ENCODE data around the gene ALMS1. TPM values are rescaled to one million over a fixed set of nuclear protein-coding genes. Genes with fewer than 3 reads are reported as not detected.
"Not testable (repeated sequence)": the region's sequence is repeated elsewhere in the genome, so short reads cannot be mapped to it uniquely, and the experiment has no call there.

ALMS1 gene
- total RNA-seq, 5 donors from 2014 or later (not counting 1 experiment from before 2014, with no cell fraction given) = 25.1 to 31.1 (median 27.3) TPM

- ATAC-seq (replicated peaks in 1 of 4) (no peak), DNase-seq (no peak)
- H3K36me3 Mint-ChIP-seq = peaks cover 6% of the 10 kb centered on the region
- no peak within 1 kb of the TSS for H3K27ac Mint-ChIP-seq
- Histone ChIP-seq H3K4me1 (ENCODE audit: control insufficient read depth in 1 of 2, extremely low read depth in 1 of 2, insufficient read depth in 2 of 2, low read length in 2 of 2) (no peaks in the 10 kb centered on the region), H3K4me3 (ENCODE audit: control insufficient read depth in 1 of 2, extremely low read depth in 1 of 2, low read length in 1 of 2) (no peak within 1 kb of the TSS), H3K9me3 (no peaks in the 10 kb centered on the region), H3K27me3 (replicated peaks in 1 of 2; ENCODE audit: control insufficient read depth in 2 of 2, extremely low read depth in 1 of 2, insufficient read depth in 2 of 2, low read length in 1 of 2) (peaks cover 0 to 17% of the 10 kb centered on the region in 2 experiments), H3K27ac (ENCODE audit: low read length) (no peak within 1 kb of the TSS), H3K36me3 (ENCODE audit: control insufficient read depth in 2 of 2, extremely low read depth in 1 of 2, insufficient read depth in 1 of 2, low read length in 1 of 2) (no peaks in the 10 kb centered on the region)
- peaks cover 24 to 27% of the 10 kb centered on the region in 2 donors for H3K27me3 Mint-ChIP-seq
- H3K9me3 Mint-ChIP-seq = peaks cover 0 to 9% (median 4%) of the 10 kb centered on the region in 3 donors
- H3K4me3 Mint-ChIP-seq = no peak within 1 kb of the TSS
- POLR2A ChIA-PET = no interaction called here
- CTCF ChIA-PET = no interaction called here
- WGBS (ENCODE audit: insufficient coverage) = 74% methylated on average over 10 of the region's 13 CpGs
- H3K4me1 Mint-ChIP-seq = no peaks in the 10 kb centered on the region
Observed at GRCh38 chr2:73642338-73643018, 256.8 kb downstream of the ALMS1 start, which contains the start of gene NAT8. TSS of gene NAT8 (minus strand) at chr2:73642422. CDS start at chr2:73641628, 794 bp downstream.

DNA sequence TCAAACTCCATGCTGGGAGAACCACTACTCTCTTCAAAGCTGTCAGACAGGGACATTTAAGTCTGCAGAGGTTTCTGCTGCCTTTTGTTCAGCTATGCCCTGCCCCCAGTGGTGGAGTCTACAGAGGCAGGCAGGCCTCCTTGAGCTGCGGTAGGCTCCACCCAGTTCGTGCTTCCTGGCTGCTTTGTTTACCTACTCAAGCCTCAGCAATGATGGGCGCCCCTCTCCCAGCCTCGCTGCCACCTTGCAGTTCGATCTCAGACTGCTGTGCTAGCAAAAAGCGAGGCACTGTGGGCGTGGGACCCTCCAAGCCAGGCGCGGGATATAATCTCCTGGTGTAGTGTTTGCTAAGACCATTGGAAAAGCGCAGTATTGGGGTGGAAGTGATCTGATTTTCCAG lies 262.1 kb downstream of the ALMS1 start:
- H3K4me3 ChIP-seq (ENCODE audit: control insufficient read depth in 1 of 2, extremely low read depth in 1 of 2, low read length in 1 of 2); H3K27ac ChIP-seq (ENCODE audit: low read length); H3K4me1 ChIP-seq (ENCODE audit: control insufficient read depth in 1 of 2, extremely low read depth in 1 of 2, insufficient read depth in 2 of 2, low read length in 2 of 2); DNase-seq; CTCF ChIA-PET; H3K4me3 Mint-ChIP-seq; H3K9me3 ChIP-seq; ATAC-seq (replicated peaks in 1 of 4); H3K4me1 Mint-ChIP-seq; H3K36me3 Mint-ChIP-seq; H3K27ac Mint-ChIP-seq; H3K27me3 ChIP-seq (replicated peaks in 1 of 2; ENCODE audit: control insufficient read depth in 2 of 2, extremely low read depth in 1 of 2, insufficient read depth in 2 of 2, low read length in 1 of 2); POLR2A ChIA-PET; H3K9me3 Mint-ChIP-seq; H3K36me3 ChIP-seq (ENCODE audit: control insufficient read depth in 2 of 2, extremely low read depth in 1 of 2, insufficient read depth in 1 of 2, low read length in 1 of 2): not testable (repeated sequence)
- peaks cover 11 to 27% of the 10 kb centered on the region in 2 donors for H3K27me3 Mint-ChIP-seq
- 80% methylated on average over 7 of the region's 10 CpGs for WGBS (ENCODE audit: insufficient coverage)

DNA sequence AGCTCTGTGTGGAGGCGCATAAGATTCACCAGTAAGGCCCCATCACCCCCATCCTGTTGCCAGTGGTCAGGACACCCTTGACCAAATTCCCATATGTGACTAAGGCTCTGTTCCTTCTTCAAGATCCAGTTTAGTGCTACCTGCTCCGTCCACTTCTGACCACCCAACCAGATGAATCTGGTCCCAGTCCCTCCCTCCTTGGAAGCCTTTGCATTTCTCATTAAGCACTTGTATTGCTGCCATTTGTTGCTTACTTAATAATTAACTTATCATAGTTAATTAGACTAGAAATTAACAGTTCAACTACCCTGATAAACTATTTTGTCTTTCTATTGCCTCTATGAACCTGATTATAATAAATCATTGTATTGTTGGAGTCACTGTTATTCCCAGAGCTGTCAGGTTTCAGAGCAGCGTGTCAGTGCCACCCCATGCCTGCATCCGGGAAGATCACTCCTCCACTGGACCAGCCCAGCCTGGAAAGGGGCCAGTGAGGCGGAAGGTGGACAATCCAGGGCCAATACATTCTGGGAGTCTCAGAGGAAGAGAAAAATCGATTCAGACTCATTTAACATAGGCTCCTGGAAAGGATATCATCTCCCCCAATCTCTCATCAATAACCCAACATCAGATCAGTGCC lies 266.1 kb downstream of the ALMS1 start:
- Histone ChIP-seq H3K27me3 (replicated peaks in 1 of 2; ENCODE audit: control insufficient read depth in 2 of 2, extremely low read depth in 1 of 2, insufficient read depth in 2 of 2, low read length in 1 of 2) (no peaks in the 10 kb centered on the region), H3K4me1 (ENCODE audit: control insufficient read depth in 1 of 2, extremely low read depth in 1 of 2, insufficient read depth in 2 of 2, low read length in 2 of 2) (no peaks in the 10 kb centered on the region), H3K36me3 (ENCODE audit: control insufficient read depth in 2 of 2, extremely low read depth in 1 of 2, insufficient read depth in 1 of 2, low read length in 1 of 2) (no peaks in the 10 kb centered on the region), H3K27ac (ENCODE audit: low read length) (no peak overlapping the region), H3K9me3 (no peaks in the 10 kb centered on the region), H3K4me3 (ENCODE audit: control insufficient read depth in 1 of 2, extremely low read depth in 1 of 2, low read length in 1 of 2) (no peak overlapping the region)
- 100% methylated on average over 1 of the region's 6 CpGs for WGBS (ENCODE audit: insufficient coverage)
- no peak overlapping the region for H3K4me3 Mint-ChIP-seq
- H3K27me3 Mint-ChIP-seq = peaks cover 0 to 10% of the 10 kb centered on the region in 2 donors
- no peaks in the 10 kb centered on the region for H3K9me3 Mint-ChIP-seq
- no peak for DNase-seq
- no peak overlapping the region for H3K27ac Mint-ChIP-seq
- peaks cover 6% of the 10 kb centered on the region for H3K36me3 Mint-ChIP-seq
- POLR2A ChIA-PET = no interaction called here
- H3K4me1 Mint-ChIP-seq = no peaks in the 10 kb centered on the region
- CTCF ChIA-PET = no interaction called here
- no peak for ATAC-seq (replicated peaks in 1 of 4)

DNA sequence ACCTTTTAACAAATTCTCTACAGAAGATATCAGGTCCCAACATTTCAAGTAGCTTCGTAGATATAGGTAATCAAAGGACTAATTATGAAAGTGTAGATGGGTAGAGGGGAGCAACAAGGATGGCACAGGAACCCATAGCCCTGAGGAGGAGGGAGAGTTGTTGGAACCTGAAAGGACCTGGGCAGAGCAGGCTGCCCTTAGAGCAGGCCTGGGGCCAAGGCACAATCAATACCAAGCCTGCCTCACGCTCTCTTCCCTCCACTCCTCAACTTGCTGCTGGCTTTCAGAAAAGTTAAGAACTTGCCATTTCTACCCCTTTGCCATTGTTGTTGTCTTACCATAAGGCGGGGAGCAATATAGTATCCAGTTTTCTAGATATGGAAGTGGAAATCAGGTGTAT lies 266.7 kb downstream of the ALMS1 start:
- Histone ChIP-seq H3K4me3 (ENCODE audit: control insufficient read depth in 1 of 2, extremely low read depth in 1 of 2, low read length in 1 of 2) (no peak overlapping the region), H3K4me1 (ENCODE audit: control insufficient read depth in 1 of 2, extremely low read depth in 1 of 2, insufficient read depth in 2 of 2, low read length in 2 of 2) (no peaks in the 10 kb centered on the region), H3K36me3 (ENCODE audit: control insufficient read depth in 2 of 2, extremely low read depth in 1 of 2, insufficient read depth in 1 of 2, low read length in 1 of 2) (no peaks in the 10 kb centered on the region), H3K27me3 (replicated peaks in 1 of 2; ENCODE audit: control insufficient read depth in 2 of 2, extremely low read depth in 1 of 2, insufficient read depth in 2 of 2, low read length in 1 of 2) (no peaks in the 10 kb centered on the region), H3K9me3 (no peaks in the 10 kb centered on the region), H3K27ac (ENCODE audit: low read length) (no peak overlapping the region)
- ChIA-PET POLR2A (no interaction called here), CTCF (no interaction called here)
- Mint-ChIP-seq H3K27ac (no peak overlapping the region), H3K9me3 (no peaks in the 10 kb centered on the region), H3K27me3 (peaks cover 0 to 5% of the 10 kb centered on the region in 2 donors), H3K4me1 (no peaks in the 10 kb centered on the region), H3K36me3 (peaks cover 4% of the 10 kb centered on the region), H3K4me3 (no peak overlapping the region)
- DNase-seq (no peak), ATAC-seq (replicated peaks in 1 of 4) (no peak)
- WGBS (ENCODE audit: insufficient coverage) = no CpG with 5 or more reads among the region's 3 CpGs

DNA sequence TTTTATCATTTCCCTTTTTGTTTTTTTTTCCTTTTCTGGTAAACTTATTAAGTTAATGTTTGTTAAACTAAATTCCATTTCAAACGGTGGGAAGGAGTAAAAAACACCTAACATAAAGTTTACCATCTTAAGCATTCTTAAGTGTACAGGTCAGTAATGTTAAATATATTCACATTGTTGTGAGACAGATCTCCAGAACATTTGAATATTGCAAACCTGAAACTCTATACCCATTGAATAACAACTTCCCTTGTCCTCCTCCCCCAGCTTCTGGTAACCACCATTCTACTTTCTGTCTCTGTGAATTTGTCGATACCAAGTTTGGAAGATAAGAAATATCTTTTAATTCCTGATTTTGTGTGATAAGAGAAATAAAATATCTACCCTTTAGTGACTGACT lies 268.5 kb downstream of the ALMS1 start:
- no peak overlapping the region for H3K27ac Mint-ChIP-seq
- H3K9me3 ChIP-seq = no peaks in the 10 kb centered on the region
- H3K4me3 ChIP-seq (ENCODE audit: control insufficient read depth in 1 of 2, extremely low read depth in 1 of 2, low read length in 1 of 2) = no peak overlapping the region
- H3K9me3 Mint-ChIP-seq = peaks cover 0 to 2% (median 1%) of the 10 kb centered on the region in 3 donors
- no peaks in the 10 kb centered on the region for H3K27me3 ChIP-seq (replicated peaks in 1 of 2; ENCODE audit: control insufficient read depth in 2 of 2, extremely low read depth in 1 of 2, insufficient read depth in 2 of 2, low read length in 1 of 2)
- ATAC-seq (replicated peaks in 1 of 4) (no peak), DNase-seq (no peak)
- H3K4me3 Mint-ChIP-seq = no peak overlapping the region
- CTCF ChIA-PET = no interaction called here
- no peaks in the 10 kb centered on the region for H3K36me3 ChIP-seq (ENCODE audit: control insufficient read depth in 2 of 2, extremely low read depth in 1 of 2, insufficient read depth in 1 of 2, low read length in 1 of 2)
- no peaks in the 10 kb centered on the region for H3K36me3 Mint-ChIP-seq
- no peak overlapping the region for H3K27ac ChIP-seq (ENCODE audit: low read length)
- WGBS (ENCODE audit: insufficient coverage) = no CpG with 5 or more reads among the region's 2 CpGs
- H3K27me3 Mint-ChIP-seq = peaks cover 0 to 2% of the 10 kb centered on the region in 2 donors
- H3K4me1 ChIP-seq (ENCODE audit: control insufficient read depth in 1 of 2, extremely low read depth in 1 of 2, insufficient read depth in 2 of 2, low read length in 2 of 2) = no peaks in the 10 kb centered on the region
- H3K4me1 Mint-ChIP-seq = no peaks in the 10 kb centered on the region
- POLR2A ChIA-PET = no interaction called here

Other genes starting within 250 kb of the ALMS1 start
- gene NOTO, start 183.3 kb upstream of the ALMS1 start, total RNA-seq = not detected
- gene SMYD5, start 171.6 kb upstream of the ALMS1 start, total RNA-seq = 10 to 100 TPM; 38.2 to 56.9 (median 44.5) TPM
- 1 to 10 TPM; 6.1 to 9.9 (median 6.4) TPM for gene PRADC1, start 152.6 kb upstream of the ALMS1 start, total RNA-seq
- gene CCT7, start 151.5 kb upstream of the ALMS1 start, total RNA-seq = 100 to 1,000 TPM; 120 to 210 (median 193) TPM
- 10 to 100 TPM; 17.6 to 23.7 (median 19.6) TPM for gene FBXO41, start 101.4 kb upstream of the ALMS1 start, total RNA-seq
- gene EGR4, start 92.3 kb upstream of the ALMS1 start, total RNA-seq = under 1 TPM in 4 of 5 donors, not detected in 1; 0.09 to 0.35 (median 0.19) TPM